Activated effector memory CD4-positive, alpha-beta T cell treated with anti-CD3 and anti-CD28 coated beads, Interleukin-2, amount 50 U/mL, for 16 hours (primary cell): Measurements from ENCODE around the gene CORT.
"Not testable (repeated sequence)": the region's sequence is repeated elsewhere in the genome, so short reads cannot be mapped to it uniquely, and the experiment has no call there.

Experiments
- DNase-seq: peaks from one replicate; pipeline ENCODE4 v3.0.0-alpha.2; 2020

CORT gene

GRCh38 chr1:10449751-10450150 lies at the start of gene CORT:
Gene CORT (plus strand): TSS chr1:10450031. CDS start chr1:10450224, 193 bp downstream.
- no peak for DNase-seq

- DNase-seq = no peak
Measured at GRCh38 chr1:10401281-10401680, 48.5 kb upstream of the CORT start.

GRCh38 chr1:10402729-10403274 lies 47.0 kb upstream of the CORT start:
- no peak for DNase-seq

- no peak for DNase-seq
Measured at GRCh38 chr1:10407201-10407600, 42.6 kb upstream of the CORT start.

- no peak for DNase-seq
Measured at GRCh38 chr1:10415211-10415930, 34.5 kb upstream of the CORT start.

- DNase-seq = not testable (repeated sequence)
Measured at GRCh38 chr1:10415967-10416366, 33.9 kb upstream of the CORT start.

- not testable (repeated sequence) for DNase-seq
Measured at GRCh38 chr1:10418741-10419140, 31.1 kb upstream of the CORT start.

GRCh38 chr1:10419351-10419750 lies 30.5 kb upstream of the CORT start:
- DNase-seq = no peak

- DNase-seq = no peak
Measured at GRCh38 chr1:10421637-10422036, 28.2 kb upstream of the CORT start.

- DNase-seq = no peak
Measured at GRCh38 chr1:10424034-10424433, 25.8 kb upstream of the CORT start.

GRCh38 chr1:10424651-10425050 lies 25.2 kb upstream of the CORT start:
- no peak for DNase-seq

GRCh38 chr1:10425826-10426534 lies 23.9 kb upstream of the CORT start:
- not testable (repeated sequence) for DNase-seq

- not testable (repeated sequence) for DNase-seq
Measured at GRCh38 chr1:10426535-10426848, 23.3 kb upstream of the CORT start.

- DNase-seq = no peak
Measured at GRCh38 chr1:10428984-10429383, 20.8 kb upstream of the CORT start.

- no peak for DNase-seq
Measured at GRCh38 chr1:10429868-10430215, 20.0 kb upstream of the CORT start.

- peak; percentile 97 for DNase-seq
Measured at GRCh38 chr1:10430216-10431069, 19.4 kb upstream of the CORT start, which contains the start of gene CENPS. Gene CENPS (plus strand): TSS chr1:10430433. CDS start chr1:10430518, 85 bp downstream.

GRCh38 chr1:10431070-10431730 lies 18.6 kb upstream of the CORT start:
- DNase-seq = no peak

- no peak for DNase-seq
Measured at GRCh38 chr1:10432910-10433700, 16.7 kb upstream of the CORT start.

GRCh38 chr1:10433790-10434189 lies 16.0 kb upstream of the CORT start:
- DNase-seq = no peak

- no peak for DNase-seq
Measured at GRCh38 chr1:10434590-10434989, 15.2 kb upstream of the CORT start.

- DNase-seq = no peak
Measured at GRCh38 chr1:10437052-10437451, 12.8 kb upstream of the CORT start.

- DNase-seq = no peak
Measured at GRCh38 chr1:10438677-10439163, 11.1 kb upstream of the CORT start.
